HT1080 (cell line): Measurements from ENCODE around the gene TAGLN3. TPM values are rescaled to one million over a fixed set of nuclear protein-coding genes. Genes with fewer than 3 reads are reported as not detected.

ENCODE experiments used
- DNase-seq: peaks from one replicate; pipeline ENCODE4 v3.0.0-alpha.2; 2015; ENCODE audit warnings: low read depth
- polyA plus RNA-seq, 2 experiments: library from polyadenylated mRNA; depleted of rRNA; stranded (reverse); fragments of >200 nt; gene quantifications; 2 replicates each; pipeline ENCODE4 v1.2.3, GENCODE V29; 2015
- total RNA-seq: library from RNA; depleted of rRNA; stranded (reverse); fragments of >200 nt; shearing (Covaris generic); gene quantifications from 2 replicates; pipeline ENCODE4 v1.2.3, GENCODE V29; 2014; rRNA removed

Gene TAGLN3
- total RNA-seq, result 16.4 and 17.9 TPM in 2 replicates
- polyA plus RNA-seq (2015; cell fraction: cytosol; rRNA removed), result 30.6 and 44.1 TPM in 2 replicates
- polyA plus RNA-seq (2015; cell fraction: nucleus; rRNA removed), result 19.3 and 25.3 TPM in 2 replicates

DNA sequence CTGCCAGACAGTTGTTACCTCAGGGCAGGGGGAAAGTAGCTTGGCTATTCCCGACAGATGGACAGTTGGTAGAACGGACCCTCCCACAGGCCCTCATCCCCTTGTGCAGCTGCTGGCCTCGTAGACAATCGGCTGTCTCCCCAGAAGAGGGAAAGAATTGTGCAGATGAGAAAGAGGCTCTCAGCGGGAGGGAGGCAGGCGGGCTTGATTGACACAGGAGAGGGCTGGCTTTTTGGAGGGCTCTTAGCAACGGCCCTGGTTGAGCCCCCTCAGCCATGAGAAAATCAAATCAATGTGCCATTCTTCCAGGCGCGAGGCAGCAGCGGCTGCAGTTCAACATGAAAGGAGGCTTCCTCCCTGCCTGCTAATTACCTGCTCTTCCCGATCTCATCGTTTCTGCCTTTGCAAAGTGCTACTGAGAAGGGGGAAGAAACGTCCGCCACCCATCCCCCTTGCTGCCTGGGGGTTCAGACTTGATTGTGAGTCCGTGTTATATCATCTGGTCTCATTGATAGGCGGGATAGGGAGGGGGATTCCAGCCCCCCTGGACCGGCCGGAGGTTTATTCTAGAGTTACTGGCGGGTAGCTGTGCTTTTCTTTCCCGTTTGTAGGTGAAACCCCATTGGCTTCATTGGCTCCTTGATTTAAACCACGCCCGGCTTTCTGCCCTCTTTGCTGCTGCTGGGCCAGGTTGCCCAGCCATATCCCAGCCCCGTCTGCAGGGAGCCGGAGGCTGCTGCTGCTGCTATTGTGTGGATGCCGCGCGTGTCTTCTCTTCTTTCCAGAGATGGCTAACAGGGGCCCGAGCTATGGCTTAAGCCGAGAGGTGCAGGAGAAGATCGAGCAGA, at the start of gene TAGLN3:
Gene TAGLN3 (plus strand): TSS at position 287 of the 848 bp plus-strand sequence. CDS start 501 bp downstream, at position 788.
- peak; percentile 53 for DNase-seq

DNA sequence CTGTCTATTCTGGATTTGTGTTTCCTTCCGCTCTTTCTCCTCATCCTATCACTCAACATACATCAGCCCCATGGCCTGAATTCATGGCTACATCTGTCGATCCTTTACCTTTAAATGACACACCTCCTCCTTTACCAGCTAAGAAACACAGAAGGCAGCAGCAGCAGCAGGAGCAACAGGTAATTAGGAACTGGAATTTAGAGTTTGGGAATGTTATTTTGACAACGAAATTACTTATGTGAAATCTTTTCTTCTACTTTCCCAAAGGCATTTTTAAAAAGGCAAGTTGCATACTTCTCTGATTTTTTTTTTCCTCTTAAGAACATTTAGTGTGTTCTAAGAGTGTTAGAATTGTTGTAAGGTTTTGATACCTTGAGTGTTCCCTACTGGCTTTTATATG, 49.0 kb upstream of the TAGLN3 start:
- DNase-seq, result no peak

DNA sequence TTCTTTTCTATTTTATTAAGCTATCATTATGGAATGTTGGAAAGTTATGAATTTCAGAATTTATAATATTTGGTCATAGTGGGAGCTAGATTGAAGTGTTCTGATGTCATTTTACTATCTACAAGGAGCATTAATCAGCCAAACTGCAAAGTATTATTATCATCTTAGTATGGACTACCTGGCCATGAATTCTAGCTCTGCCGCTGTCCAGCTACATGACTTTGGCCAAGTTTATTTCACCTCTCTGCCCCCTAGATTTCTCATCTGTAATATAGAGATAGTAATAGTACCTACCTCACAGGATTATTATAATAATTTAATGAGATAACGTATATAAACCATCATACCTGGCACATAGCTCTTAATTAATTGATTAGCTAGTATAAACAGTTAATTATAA, 47.7 kb upstream of the TAGLN3 start:
- no peak for DNase-seq

DNA sequence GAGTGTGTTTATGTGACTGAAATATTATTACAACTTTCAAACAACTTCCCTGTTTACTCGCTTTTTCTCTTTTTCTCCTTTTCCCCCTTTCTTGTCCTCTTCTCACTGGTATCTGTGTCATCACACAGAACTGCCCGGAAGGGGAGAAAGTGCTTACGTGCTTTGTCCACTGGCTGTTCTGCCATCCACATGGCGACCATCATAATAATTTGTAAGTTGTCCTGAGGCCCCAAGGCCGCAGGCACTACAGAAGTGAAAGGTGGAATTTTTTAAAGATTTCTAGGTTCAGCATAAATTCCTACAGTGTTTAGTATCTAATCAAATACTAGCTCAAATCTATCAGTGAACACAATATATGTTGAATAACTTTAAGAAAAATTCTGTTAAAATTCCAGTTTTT, 46.6 kb upstream of the TAGLN3 start:
- DNase-seq, result no peak

DNA sequence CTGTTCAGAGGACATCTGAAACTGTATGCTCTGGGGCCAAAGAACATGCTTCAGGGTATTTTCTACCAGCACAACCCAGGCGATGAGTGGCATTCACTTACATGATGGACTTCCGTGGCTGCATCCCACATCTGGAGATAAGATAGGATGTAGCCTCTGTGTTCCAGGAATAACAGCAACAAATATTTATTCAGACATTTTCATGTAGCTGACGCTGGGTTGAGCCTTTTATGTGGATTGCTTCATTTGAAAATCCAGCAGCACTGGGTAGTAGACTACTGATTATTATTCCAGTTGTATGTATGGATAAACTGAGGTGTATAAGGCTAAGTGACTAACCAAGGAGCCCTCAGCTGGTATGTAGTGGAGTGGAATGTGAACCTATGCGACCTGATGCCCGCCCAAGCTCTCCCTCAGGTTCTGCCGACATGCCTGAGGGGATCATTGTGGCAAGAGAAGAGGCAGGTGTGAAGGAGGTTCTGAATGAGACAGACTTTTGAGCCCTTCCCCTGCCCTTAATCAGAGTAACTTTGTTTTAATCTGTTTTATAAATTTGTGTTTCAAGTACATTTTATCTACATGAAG, 45.8 kb upstream of the TAGLN3 start:
- DNase-seq, result no peak

DNA sequence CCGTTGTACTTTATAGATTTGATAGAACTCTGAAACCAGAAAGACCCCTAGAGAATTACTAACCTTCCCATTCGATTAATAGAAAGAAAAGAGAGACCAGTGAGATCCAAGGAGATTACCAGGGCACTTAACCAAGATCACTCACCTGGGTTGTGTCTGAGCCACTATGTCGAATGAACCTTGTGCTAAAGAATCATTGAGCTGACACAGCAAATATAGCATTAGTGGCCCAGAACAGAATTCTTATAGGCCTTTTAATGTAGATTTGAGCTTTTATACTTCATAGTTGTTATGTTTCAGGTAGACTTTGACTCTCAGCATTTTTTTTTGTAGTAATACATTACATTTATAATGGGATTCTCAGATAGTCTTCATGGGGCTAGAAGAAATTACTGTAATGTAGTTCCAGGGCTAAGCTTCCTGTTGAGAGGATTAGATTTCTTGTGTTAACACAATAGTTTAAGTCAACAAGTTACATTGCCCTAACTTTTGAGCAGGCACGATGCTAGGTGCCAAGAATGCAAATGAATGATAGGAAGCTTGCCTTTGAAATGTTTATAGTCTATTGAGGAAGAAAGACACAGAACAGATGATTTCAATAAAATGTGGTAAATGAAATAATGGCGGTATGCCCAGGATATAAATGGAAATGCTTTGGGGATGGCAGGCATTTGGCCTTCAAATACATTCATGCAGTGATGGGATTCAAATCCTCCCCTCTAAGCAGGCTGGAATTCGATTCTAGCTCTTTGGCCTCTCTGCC, 44.3 kb upstream of the TAGLN3 start:
- DNase-seq, result no peak

DNA sequence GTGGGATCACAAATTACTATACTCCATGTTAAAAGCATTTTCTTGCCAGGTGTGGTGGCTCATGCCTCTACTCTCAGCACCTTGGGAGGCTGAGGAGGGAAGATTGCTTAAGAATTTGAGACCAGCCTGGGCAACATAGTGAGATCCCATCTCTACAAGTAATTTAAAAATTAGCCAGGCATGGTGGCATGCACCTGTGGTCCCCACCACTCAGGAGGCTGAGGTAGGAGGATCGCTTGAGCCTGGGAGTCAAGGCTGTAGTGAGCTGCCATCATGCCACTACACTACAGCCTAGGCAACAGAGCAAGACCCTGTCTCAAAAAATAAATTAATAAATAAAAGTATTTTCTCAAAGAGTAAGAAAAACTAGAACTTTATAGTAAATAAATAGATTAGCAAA, 42.8 kb upstream of the TAGLN3 start:
- no peak for DNase-seq

DNA sequence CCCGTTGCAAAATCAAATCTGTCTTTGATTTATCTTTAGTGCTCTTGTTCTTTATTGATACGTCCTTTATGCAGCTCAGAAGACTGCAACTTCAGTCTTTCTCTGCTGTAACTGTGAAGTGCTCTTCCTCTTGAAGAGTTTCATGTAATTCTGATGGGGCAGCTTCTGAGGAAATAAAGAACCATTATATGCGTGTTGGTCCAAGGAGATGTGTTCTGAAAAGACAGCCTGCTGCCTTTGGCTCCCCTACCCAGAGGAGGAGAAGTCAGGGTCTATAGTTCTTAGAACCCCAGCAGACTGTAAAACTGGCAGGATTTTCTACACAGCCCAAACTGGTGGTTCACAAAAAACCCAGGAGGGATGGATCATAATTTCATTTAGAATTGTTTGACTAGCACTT, 42.3 kb upstream of the TAGLN3 start:
- no peak for DNase-seq

DNA sequence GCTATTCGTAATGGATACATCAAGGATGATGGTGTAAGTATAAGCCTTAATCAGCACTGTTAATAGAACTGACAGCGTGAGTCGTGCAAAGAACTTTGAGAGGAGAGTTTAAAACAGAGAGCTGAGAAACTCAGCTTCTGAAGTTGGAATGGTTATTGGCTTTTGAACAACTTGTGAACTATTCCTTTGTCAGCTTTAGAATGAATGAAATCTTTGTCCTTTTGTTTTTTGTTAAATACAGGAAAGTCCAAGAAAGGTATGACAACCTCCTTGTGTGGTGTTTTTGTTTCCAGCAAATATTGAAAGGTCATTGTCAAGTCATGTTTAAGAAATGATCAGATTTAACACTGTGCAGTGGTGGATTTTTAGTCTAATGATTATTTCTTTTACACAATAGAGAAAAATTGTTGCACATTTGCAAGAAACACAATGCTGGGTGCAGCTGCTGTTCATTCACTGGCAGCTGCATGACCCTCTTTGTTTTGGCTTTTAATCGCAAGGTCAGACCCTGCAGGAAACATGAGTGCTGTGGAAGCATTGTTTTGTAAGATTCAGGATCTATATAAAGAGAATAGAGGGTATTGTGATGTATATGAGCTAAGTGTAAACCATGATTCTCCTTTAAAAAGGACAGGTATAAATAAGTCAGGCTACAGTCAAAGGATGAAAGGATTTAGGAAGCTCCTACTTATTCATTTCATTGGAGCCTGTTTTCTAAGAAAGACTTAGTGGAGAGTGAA, 41.6 kb upstream of the TAGLN3 start:
- peak; percentile 51 for DNase-seq

DNA sequence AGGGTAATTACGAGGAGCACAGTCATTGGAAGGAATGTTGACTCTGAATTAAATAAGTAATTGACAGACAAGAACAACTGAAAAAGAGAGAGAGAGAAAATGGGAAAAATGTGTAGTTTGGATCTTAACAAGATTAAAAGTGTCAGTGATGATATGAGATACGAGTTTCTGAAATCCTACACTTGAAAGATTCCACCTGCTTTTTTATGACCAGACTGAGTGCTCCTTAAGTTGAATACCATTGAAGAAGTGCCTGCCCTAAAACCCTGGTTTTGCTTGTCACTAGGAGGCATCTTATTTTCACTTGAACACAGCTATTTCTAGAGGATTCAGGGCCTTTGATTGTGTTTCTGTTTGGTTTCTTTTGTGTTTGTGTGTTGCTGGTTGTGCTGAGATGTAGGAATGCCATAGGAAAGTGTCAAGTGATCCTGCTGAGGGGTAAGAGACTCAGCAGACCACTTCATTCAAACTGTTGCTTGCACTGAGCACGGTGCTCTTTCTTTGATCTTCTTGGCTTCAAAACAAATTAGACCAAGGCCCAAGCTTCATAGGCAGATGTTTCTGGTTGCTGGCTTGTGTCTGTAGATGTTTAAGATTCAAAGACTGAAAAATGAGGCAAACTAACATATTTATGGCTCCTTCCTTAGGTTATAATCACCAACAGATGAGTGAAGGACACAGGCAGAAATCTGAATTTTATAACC, 37.1 kb upstream of the TAGLN3 start:
- no peak for DNase-seq

DNA sequence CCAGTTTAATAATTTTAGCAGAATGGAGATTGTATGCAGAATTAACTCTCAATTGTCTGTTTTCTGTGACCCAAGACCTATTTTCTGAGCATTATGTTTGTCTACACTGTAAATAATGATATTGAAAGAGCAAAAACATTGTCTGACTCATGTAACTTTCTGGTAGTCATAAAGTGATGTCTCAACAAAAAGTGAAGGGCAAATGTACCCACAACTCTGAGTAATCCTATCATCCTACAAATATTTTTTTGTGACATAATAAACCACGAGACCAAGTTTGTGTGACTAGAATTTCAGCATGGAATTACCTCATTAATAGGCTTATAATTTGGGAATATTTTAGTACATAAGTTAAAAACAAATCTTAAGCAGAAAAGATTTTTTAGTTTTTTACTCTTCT, 35.3 kb upstream of the TAGLN3 start:
- peak; percentile 83 for DNase-seq

DNA sequence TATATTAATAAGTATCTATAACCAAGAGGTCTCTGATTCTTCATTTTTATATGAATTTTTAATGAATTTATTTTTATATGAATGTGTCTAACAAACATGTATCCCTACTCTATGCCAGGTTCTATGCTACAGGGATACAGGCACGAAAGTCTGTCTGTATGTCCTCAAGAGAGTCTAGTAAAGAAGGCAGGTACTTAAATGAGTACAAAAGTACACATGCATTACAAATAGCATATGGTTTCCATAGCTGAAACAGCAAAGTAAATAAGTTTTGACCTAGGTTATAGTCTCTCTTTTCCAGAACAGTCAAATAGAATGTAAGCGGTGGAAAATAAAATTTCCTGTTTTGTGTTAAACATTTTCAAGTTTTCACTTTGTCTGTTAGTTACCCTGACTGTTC, 33.2 kb upstream of the TAGLN3 start:
- no peak for DNase-seq

DNA sequence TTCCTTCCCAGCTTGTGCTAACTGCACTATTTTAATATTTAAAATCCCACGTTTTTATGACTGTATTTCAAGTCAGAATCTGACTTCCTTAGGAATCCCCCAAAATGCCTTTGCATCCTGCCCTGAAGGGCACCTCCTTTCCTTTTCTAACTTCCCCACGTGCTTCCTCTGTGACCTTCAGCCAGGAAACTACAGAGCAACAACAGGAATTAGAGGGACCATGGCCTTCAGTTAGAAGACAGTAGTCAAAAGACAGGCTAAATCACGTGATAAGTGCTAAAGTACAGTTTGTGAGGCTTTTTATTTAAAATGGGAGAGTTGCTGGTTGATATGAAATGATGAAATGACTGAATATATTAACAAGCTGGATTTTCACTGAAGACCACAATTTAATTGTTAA, 31.7 kb upstream of the TAGLN3 start:
- no peak for DNase-seq

DNA sequence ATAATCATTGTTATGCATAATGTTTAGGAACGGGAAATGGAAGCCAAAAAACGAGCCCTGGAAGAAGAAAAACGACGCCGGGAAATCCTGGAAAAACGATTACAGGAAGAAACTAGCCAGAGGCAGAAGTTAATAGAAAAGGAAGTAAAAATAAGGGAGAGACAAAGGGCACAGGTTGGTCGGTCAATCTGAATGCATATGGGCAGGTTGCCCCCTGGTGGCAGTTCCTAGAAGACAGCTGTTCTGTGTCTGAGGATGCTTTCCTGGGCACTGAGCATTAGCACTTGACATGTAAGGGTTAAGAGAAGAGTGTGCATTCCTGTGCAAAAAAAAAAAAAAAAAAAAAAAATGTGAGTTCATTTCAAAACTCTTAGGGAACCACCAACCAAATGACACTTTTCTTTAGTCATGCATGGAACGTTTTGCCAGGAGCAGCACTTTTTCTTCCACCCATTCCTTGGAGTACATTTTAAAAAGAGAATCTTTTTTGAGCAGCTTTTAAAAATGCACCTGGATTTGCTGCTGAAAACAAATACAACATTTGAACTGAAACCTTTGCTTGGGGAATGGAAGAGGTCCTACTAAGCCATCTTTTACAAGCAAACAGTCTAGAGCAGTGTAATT, 31.0 kb upstream of the TAGLN3 start:
- peak; percentile 89 for DNase-seq

DNA sequence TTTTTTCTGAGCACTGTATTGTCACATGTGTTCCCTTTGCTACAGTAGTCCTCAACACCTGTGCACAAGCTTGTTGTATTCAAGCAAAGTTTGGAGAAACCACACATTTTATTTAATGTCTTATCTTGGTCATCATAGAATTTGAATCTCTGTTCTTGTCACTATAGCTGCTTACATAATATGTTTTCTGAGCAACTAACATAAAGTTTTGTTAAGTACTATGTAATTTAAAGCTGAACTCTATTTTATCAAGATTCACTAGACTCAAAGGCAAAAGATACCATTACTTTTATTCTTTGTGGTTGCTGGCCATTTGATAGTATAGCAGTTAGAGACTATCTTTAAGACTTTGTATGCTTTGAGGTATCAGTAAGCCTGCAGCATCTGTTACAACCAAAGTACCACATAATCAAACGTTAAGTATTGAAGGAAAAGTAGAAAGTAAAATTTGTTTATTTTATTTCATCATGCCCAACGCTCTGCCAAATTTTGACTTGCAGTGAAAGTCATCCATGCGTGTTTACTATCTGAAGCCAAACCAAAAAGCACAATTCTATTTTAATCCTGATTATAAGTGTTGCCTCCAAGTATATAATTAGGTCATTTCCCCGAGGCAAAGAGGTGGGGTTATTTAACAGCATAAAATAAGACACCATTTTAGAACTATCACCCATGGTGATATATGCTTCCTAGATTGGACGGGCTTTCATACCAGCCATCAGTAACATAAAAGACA, 30.2 kb upstream of the TAGLN3 start:
- no peak for DNase-seq

DNA sequence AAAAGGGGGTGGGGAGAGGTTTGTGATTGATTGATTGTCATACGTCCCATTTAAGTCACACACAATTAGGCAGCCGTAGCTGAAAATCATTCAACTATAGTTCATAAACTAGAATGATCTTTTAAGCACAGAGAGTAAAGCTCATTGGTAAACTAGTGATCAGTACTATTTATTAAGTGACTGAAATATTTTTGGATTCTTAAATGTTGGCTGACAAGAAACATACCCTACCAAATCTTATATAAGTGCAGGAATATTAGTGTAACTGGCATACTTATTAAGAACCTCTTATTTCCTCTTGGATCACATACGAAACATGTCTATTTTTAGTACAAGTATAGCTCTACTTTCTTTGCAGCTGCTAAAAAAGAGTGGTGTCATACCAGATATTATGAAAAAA, 28.3 kb upstream of the TAGLN3 start:
- no peak for DNase-seq

DNA sequence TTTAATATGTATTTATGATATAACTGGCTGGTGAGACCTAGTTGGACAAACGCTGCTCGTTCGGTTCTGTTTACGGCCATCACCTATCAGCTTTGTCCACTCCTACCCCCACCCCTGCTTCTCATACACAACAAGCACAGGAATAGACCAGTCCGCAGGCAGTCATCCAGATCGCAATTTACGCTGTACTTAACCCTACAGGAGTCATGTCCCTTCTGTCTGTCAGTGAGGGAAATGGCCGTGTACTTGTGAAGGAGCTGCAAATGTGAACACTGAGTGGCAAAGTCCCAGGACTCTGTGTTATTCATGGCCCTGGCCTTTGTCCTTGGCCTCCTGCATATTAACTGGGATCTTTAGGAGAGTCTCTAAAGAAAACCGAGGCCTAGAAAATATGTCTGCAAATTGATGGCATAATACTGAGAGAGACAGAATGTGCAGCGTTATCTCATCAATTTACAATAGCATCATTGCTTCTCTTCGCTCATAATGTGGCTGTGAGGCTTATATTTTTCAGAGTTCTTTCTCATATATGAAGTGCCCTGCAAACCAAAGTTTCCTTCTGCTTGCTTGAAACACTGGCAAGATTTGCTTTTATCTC, 27.1 kb upstream of the TAGLN3 start:
- DNase-seq, result no peak

DNA sequence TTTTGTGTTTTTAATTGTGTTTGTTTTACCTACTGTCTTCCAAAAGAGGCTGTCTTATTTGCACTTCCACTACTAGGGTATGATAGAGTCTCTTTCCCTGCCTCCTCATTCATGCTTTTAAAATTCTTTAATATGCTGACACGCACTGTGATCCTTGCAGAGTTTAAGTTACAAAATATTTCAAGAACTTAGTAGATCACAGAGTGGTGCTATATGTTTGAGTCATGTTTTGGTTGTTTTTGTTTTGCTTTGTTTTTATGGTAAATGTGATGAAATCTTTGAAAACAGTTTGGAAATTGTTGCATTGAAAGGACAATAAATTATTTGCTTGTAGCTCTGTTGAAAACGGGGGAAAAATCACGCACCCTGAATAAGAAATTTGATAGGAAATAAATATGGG, 25.8 kb upstream of the TAGLN3 start:
- DNase-seq, result no peak

DNA sequence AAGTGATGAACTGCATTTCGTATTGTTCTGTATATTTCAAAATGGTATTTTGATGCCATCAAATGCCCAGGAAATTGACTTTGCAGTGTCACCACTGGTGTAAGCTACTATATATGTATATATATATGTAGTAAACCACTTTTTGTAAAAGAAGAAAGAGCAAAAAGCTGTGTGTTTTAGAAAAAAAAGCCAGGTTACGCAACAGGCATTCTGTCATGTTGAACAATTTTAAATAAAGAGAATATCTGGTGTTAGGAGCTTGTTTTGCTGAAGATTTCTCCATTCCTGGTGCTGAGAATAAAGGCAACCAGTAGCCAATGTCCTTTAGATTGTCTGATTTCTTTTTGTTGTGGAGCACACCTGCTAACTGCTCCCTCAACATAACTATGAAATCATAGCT, 23.6 kb upstream of the TAGLN3 start:
- DNase-seq, result no peak
